NOMO-1 treated with dmso at 0.1 percent for 144 hours (cell line): ENCODE data around the gene GALNT2.

Experiments used
- DNase-seq: peaks from one replicate; lab custom pipeline; 2025; ENCODE audit not compliant: unreplicated experiment; lab: John Stamatoyannopoulos, UW

The GALNT2 gene

DNA sequence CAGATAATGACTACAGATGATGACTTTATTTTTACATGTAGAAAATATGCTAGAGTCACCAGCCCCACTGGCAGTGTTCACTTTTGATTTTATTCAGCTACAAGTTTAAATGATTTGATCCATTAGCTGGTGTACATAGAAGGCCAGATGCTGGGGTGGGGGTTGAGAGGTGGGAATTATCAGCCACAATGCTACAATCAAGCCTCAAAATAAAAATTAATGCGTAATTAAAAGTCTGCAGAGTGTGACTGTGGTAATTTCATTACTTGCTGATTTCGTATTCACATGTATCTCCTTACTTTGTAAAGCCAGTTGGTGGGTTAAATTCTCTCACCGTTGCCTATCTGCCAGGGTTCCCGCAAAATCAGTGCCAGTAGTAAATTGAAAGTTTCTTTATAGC lies 109.3 kb downstream of the GALNT2 start:
- DNase-seq = no peak

- no peak for DNase-seq
These were observed 109.9 kb downstream of the GALNT2 start for GRCh38 chr1:230176871-230177411.

- DNase-seq = no peak
These were observed 112.2 kb downstream of the GALNT2 start for GRCh38 chr1:230179249-230179648.

DNA sequence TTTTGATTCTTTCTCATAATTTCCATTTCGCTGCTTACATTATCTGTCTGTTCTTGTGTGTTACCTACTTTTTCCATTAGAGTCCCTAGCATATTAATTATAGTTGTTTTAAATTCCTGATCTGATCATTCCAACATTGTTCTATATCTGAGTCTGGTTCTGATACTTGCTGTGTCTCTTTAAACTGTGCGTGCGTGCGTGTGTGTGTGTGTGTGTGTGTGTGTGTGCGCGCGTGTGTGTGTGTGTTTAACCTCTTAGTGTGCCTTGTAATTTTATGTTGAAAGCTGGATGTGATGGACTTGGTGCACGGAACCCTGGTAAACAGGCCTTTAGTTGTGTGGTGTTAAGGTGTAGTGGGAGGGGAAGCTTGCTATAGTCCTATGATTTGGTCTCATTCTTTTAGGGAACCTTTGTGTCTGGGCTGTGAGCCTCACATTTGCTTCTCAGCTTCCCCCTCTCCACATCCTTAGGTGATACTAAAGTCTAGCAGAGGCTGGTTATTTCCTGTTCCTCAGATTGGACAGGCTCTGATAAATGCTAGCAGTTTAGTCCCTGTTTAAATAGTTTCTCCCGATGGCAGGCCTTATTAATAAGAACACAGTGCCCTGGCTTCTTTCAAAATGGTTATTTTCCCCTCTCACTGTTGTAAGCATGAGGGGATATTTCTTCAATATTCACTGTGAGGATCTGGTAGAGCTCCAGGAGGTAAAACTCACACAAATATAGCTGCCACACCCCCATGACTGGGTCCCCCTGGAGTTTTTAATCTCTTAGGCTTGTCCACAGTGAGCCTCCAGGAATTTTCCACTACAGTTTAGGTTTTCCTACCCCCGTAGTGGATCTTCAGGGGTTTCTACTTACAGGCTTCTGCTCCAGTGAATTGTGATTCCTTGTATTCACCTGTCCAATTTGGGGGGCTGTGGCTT lies 118.3 kb downstream of the GALNT2 start:
- DNase-seq = no peak

DNA sequence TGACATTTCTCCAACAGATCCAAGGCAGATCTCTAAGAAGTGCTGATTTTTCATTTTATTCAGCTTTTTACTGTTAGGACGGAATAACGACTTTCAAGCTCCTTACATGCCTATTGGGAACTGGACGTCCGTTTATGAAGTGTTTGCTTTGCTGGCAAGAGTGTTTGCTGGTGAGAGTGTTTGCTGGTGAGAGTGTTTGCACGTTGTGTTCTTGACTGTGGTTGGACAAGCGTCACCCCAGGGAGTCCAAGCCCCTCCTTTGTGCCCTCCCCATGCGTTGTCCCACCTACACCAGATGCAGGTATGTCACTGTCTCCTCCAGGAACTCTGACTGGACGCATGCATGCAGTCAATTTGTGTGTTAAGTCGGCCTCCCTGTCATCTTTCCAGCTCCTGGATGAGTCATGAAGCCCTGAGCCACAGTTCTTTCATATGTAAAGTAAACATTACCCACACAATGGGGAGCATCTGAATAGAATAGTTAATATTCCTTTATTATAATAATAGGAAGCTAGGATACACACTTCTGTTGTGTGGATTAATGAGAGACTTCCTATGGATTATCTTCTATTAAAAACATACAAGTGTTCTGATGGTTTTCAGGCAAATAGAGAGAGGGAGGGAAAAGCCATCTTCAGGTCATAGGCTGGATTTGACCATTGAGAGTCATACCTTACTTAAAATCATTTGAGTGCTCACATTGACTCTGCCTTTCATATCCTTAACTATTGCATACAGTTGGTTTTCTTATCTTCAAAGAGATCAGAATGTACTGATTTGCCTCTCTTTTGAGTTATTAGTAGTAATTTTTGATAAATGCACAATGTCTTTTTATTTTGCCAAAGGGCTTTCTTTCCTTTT lies 119.2 kb downstream of the GALNT2 start:
- DNase-seq = no peak

GRCh38 chr1:230186874-230187273 lies 119.8 kb downstream of the GALNT2 start:
- DNase-seq = no peak

DNA sequence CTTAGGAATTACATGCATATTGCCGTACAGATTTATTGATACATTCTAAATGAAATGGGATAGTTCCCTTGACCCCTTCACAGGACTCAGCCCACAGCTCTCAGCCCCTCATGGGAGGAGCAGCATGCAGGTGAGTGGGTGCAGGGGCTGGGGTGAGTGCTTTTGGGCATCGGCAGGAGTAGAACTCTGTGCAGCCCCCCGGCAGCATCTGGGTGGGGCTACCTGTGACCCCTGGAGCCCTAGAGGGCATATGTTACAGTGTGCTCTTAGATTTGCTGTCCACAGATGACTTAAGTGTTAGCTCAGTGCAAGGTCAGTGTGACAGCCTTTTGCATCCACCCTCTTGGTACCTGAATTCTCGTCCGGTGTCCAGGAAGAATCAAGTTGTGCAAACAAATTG lies 120.3 kb downstream of the GALNT2 start:
- no peak for DNase-seq

DNA sequence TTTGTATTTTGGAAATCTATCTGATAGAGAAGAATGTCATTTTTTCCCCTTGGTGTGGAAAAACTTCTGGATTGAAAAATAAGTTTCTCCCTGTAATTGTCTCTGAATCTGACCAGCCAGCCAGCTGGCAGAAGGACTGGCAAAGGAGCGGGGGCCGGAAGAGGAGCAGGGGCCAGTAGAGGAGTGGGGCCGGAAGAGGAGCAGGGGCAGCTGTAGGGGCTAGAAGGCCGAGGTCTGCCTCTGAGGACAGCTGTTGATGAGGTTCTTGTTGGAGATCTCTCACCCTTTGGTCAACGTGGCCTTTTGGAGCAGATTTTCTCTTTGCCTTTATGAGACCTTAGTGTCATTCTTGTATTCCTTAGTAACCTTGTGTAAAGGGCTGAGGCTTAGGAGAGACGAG lies 121.8 kb downstream of the GALNT2 start:
- no peak for DNase-seq

- DNase-seq = no peak
These were observed 122.3 kb downstream of the GALNT2 start for GRCh38 chr1:230189341-230189740.

DNA sequence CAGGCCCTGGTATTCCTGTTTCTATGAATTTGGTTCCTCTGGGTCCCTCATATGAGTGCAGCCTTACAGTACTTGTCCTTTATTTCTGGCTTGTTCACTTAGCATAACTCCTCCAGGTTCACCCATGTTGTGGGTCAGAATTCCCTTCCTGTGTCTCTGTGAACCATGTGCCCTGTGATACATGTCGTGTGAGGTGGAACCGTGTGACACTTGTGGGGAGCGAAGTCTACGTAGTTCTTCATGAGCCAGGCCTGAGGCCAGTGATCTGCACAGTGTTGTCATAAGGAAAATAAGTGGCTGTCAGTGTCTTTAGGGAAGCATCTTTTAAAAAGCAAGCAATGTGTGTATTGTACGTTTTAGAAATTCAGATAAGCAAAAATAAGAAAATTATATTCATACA lies 122.8 kb downstream of the GALNT2 start:
- DNase-seq = no peak

DNA sequence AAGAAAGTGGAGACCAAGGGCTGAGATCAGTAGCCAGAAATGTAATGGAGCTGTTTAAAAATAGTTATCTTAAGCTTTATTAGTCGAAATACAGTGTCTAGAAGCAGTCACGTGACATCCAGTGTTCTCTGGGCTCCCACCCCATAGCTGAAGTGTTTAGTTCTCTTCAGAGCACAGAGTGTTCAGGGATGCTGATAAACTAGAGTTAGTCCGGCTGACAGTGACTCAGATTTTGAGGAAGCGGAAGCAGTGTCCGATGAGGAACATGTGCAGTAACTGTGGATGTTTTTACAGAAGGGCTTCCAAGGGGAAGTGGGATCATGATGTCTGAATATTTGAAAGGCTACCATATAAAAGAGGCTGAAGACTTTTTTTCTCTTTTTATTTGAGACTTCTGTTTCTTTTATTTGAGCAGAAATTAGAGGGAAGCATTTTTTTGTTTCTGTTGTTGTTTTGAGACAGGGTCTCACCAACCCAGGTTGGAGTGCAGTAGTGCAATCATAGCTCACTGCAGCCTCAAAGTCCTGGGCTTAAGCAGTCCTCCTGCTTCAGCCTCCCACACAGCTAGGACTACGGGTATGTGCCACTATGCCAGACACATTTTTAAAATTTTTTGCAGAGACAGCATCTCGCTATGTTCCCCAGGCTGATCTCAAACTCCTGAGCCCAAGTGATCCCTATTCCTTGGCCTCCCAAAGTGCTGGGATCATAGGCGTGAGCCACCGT lies 124.2 kb downstream of the GALNT2 start:
- peak; percentile 83 for DNase-seq

DNA sequence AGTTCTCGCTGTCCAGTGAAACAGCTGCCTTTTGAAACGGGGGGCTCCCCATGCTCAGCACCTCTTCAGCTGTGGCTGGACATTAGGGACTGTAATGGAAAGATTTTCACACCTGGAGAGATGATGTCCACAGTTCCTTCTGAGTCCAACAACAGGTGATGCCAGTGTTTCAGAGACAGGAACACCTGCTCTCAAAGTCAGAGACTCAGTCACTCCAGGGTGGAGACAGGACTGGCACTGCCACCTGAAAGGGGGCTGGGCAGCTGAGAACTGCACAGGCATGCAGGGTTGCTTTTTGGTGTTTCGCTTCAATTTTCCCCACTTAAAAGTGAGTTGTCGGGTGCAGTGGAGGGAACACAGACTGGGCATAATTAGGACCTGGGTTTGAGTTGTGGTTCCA lies 124.8 kb downstream of the GALNT2 start:
- no peak for DNase-seq

DNA sequence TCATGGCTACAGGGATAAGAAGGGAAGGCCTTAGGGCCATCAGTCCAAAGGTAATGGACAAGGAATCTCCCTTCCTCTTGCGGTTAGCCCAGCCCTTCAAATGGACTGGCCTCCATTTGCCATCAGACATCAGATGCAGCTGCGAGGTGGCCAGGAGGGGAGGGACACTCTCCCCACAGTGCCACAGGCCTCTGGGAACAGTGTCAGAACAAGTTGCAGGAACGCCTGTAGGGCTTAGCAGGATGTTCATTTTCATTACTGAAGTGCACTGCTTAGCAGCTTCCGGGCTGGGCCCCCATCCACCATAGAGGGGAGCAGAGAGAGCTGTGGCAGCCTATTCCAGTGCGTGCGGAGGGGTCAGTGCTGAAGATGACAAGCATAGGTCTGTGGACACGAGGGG lies 127.5 kb downstream of the GALNT2 start:
- DNase-seq = no peak

GRCh38 chr1:230195199-230195598 lies 128.2 kb downstream of the GALNT2 start:
- DNase-seq = no peak

DNA sequence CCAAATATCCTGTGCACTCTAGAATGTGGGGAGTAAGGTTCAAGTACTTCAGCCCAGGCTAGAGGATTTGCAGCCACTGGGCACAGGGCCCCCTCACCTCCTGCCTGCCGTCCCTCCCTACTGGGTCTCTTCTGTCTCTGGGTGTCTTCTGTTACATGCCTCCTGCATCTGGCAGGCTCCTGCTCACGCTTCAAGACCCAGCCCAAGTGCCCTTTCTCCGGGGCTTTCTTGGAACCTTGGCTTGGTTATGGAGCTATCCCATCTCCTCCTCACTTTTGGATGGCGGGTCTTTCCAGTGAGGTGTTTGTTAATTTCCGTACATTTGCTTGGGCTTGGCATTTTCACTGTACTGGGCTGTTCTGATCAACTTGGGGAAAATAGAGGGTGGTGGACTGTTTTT lies 129.0 kb downstream of the GALNT2 start:
- no peak for DNase-seq

DNA sequence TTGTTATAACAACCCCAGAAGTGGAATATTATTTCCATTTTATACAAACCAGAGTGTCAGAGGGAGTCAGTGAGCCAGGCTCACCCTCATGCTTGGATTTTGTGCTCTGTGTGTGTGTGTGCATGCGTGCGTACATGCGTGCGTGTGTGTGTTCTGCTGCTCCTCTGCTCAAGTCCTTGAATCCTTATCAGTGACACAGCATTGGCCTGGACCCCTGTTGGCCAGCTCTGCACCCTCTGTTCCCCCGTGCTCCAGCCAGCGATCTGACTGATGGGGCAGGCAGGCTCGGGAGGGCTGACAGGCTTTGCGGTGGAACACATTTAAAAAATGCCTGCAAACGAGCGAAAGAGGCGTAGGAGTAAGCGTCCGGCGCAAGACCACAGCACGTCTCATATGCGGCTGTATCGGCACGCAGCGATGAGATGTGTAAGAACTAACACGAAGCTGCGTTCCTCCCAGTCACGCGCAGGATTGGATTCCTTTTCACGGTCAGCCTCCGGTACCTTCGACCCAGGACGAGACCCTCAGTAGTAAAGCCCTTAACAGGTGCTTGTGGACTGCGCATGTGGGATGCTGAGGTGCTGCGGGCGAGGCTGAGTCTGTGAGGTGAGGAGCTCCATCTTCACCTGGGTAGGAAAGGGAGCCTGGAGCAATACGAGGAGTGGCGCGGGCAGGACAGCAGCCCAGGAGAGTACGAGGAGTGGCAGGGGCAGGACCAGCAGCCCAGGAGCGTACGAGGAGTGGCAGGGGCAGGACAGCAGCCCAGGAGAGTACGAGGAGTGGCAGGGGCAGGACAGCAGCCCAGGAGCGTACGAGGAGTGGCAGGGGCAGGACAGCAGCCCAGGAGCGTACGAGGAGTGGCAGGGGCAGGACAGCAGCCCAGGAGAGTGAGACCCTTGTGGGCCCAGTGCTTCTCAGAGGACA lies 130.9 kb downstream of the GALNT2 start:
- DNase-seq = no peak

- no peak for DNase-seq
These were observed 132.0 kb downstream of the GALNT2 start for GRCh38 chr1:230199034-230199433.

DNA sequence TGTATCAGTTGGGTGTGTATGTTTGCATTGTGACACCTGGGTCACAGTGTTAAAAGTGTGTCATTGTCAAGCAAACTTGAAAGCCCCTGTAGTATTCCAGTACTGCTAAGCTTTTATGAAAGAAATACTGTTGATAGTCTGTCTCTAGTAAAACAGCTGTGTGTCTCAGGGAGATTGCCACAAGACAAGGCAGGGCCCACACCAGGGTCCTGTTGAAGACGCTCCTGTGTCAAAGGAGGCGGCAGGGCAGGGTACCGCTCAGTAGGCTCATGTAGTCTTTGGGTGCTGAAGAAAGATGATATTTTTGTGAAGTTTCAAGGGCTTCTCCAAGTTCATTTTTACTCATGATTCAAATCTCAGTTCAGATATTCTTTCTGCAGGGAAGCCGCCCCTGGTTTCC lies 132.5 kb downstream of the GALNT2 start:
- DNase-seq = no peak

DNA sequence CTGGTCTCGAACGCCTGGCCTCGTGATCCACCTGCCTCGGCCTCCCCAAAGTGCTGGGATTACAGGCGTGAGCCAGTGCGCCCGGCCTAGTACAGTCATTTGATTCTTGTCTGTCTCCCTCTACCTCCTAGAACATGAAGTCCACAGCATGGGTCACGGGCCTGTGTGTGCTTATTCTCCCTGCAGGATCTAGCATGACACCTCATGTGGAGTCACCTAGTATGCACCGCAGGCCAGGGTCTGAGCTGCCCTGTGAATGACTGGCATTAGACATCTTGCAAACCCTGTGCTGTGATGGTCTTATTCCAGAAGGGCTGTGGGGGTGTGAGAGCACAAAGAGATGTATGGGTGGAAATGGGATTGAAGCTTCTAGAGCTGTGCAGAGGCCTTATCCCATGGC lies 133.2 kb downstream of the GALNT2 start:
- DNase-seq = no peak

DNA sequence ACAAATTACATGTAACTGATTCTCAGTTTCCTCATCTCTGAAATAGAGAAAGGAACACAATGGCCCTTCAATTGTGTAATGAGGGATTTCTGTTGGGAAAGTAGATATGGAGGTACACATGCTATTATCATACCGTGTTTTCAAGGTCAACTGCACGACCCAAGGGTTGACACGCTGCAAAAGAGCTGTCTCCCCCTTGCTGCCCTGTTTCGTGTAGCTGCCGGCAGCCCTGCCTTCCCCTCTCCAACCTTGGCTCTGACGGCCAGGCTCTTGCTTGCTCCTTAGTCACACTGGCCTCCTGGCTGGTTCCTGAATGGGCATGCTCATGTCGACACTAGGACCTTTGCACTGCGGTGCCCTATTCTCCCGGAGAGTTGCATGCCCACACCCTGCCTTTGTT lies 134.4 kb downstream of the GALNT2 start:
- DNase-seq = no peak
